H9 (cell line): ENCODE results near the gene FBXO38. TPM values are rescaled to one million over a fixed set of nuclear protein-coding genes. Genes with fewer than 3 reads are reported as not detected.
A peak's percentile ranks its signal among the peaks of the same experiment; 100 is the strongest.

Source experiments
- DNase-seq: peaks from one replicate; pipeline ENCODE4 v3.0.0-alpha.2; 2017
- H2AFZ ChIP-seq: one replicate; pipeline ENCODE4 v1.6.1; 2013; ENCODE audit warnings: mild to moderate bottlenecking, low read length, control low read depth, moderate library complexity
- H2AK5ac ChIP-seq: 2 replicates; pipeline ENCODE4 v1.6.1; 2013; ENCODE audit warnings: low read length, control low read depth, mixed read lengths; ENCODE audit not compliant: insufficient read length
- H2BK120ac ChIP-seq: one replicate; pipeline ENCODE4 v1.6.1; 2013; ENCODE audit warnings: low read depth, mild to moderate bottlenecking, low read length, control low read depth, inconsistent platforms; ENCODE audit not compliant: poor library complexity, severe bottlenecking
- H2BK12ac ChIP-seq: 2 replicates; pipeline ENCODE4 v1.6.1; 2013; ENCODE audit warnings: low read length, control low read depth, mixed read lengths, low read depth; ENCODE audit not compliant: insufficient read length
- H2BK15ac ChIP-seq: 2 replicates; pipeline ENCODE4 v1.6.1; 2013; ENCODE audit warnings: low read depth, low read length, control low read depth
- H2BK20ac ChIP-seq: one replicate; pipeline ENCODE4 v1.6.1; 2013; ENCODE audit warnings: low read depth, mild to moderate bottlenecking, low read length, control low read depth, inconsistent platforms; ENCODE audit not compliant: poor library complexity, severe bottlenecking
- H2BK5ac ChIP-seq: 2 replicates; pipeline ENCODE4 v1.6.1; 2013; ENCODE audit warnings: low read length, control low read depth, mixed read lengths; ENCODE audit not compliant: insufficient read length
- H3K14ac ChIP-seq: 2 replicates; pipeline ENCODE4 v1.6.1; 2013; ENCODE audit warnings: low read length, control low read depth; ENCODE audit not compliant: insufficient read depth
- H3K18ac ChIP-seq: 2 replicates; pipeline ENCODE4 v1.6.1; 2013; ENCODE audit warnings: low read depth, mild to moderate bottlenecking, mixed read lengths, low read length, control low read depth; ENCODE audit not compliant: insufficient read length
- H3K23ac ChIP-seq: 2 replicates; pipeline ENCODE4 v1.6.1; 2013; ENCODE audit warnings: low read length, control low read depth, mixed read lengths, low read depth; ENCODE audit not compliant: insufficient read length
- H3K23me2 ChIP-seq: 2 replicates; pipeline ENCODE4 v1.6.1; 2013; ENCODE audit warnings: low read depth, mild to moderate bottlenecking, mixed read lengths, low read length, control low read depth; ENCODE audit not compliant: insufficient read length, poor library complexity, severe bottlenecking
- H3K27ac ChIP-seq: 2 replicates; pipeline ENCODE4 v1.5.1; 2013; ENCODE audit warnings: low read length, control low read depth, mixed read lengths, low read depth; ENCODE audit not compliant: insufficient read length
- H3K27me3 ChIP-seq: 2 replicates; pipeline ENCODE4 v1.6.1; 2013; ENCODE audit warnings: low read length, control low read depth, inconsistent platforms; ENCODE audit not compliant: insufficient read depth
- H3K4ac ChIP-seq: 2 replicates; pipeline ENCODE4 v1.6.1; 2013; ENCODE audit warnings: low read depth, mild to moderate bottlenecking, control low read depth, inconsistent platforms, low read length, moderate library complexity
- H3K4me1 ChIP-seq: 2 replicates; pipeline ENCODE4 v1.6.1; 2013; ENCODE audit warnings: low read length, control low read depth, inconsistent platforms; ENCODE audit not compliant: insufficient read depth
- H3K4me2 ChIP-seq: 2 replicates; pipeline ENCODE4 v1.6.1; 2013; ENCODE audit warnings: low read length, control low read depth, mixed read lengths; ENCODE audit not compliant: insufficient read length, insufficient read depth
- H3K56ac ChIP-seq: 2 replicates; pipeline ENCODE4 v1.6.1; 2013; ENCODE audit warnings: low read depth, mild to moderate bottlenecking, mixed read lengths, low read length, control low read depth; ENCODE audit not compliant: insufficient read length
- H3K79me1 ChIP-seq: 2 replicates; pipeline ENCODE4 v1.6.1; 2013; ENCODE audit warnings: low read depth, mild to moderate bottlenecking, moderate library complexity, low read length, control low read depth, inconsistent platforms; ENCODE audit not compliant: insufficient read depth, poor library complexity, severe bottlenecking
- H3K79me2 ChIP-seq: 2 replicates; pipeline ENCODE4 v1.6.1; 2013; ENCODE audit warnings: low read length, control low read depth, inconsistent platforms; ENCODE audit not compliant: insufficient read depth
- H3K9ac ChIP-seq: 2 replicates; pipeline ENCODE4 v1.6.1; 2013; ENCODE audit warnings: low read length, control low read depth, mixed read lengths; ENCODE audit not compliant: insufficient read length; ENCODE audit errors: extremely low read depth
- H3K9me3 ChIP-seq: one replicate; pipeline ENCODE4 v1.6.1; 2013; ENCODE audit warnings: low read depth, low read length, inconsistent platforms; ENCODE audit not compliant: control insufficient read depth
- H3T11ph ChIP-seq: one replicate; pipeline ENCODE4 v1.6.1; 2013; ENCODE audit warnings: mild to moderate bottlenecking, low read length, control low read depth, inconsistent platforms
- H4K20me1 ChIP-seq: one replicate; pipeline ENCODE4 v1.6.1; 2013; ENCODE audit not compliant: control insufficient read depth, insufficient read length, insufficient read depth
- H4K5ac ChIP-seq: 2 replicates; pipeline ENCODE4 v1.6.1; 2013; ENCODE audit warnings: low read depth, mild to moderate bottlenecking, mixed read lengths, low read length, control low read depth; ENCODE audit not compliant: insufficient read length
- H4K8ac ChIP-seq: replicated peaks from 2 replicates; pipeline ENCODE4 v1.6.1; 2013; ENCODE audit warnings: low read length, control low read depth, mixed read lengths, low read depth; ENCODE audit not compliant: insufficient read length
- H4K91ac ChIP-seq: 2 replicates; pipeline ENCODE4 v1.6.1; 2013; ENCODE audit warnings: low read depth, mild to moderate bottlenecking, moderate library complexity, mixed read lengths, low read length, control low read depth; ENCODE audit not compliant: insufficient read length
- H3K27ac Mint-ChIP-seq, 3 experiments: 2 replicates in 2 of 3; 3 replicates in 1 of 3; pipeline ENCODE4 v1.8.0; 2020 to 2021; ENCODE audit warnings: mixed read lengths in 3 of 3, mild to moderate bottlenecking in 1 of 3, moderate library complexity in 1 of 3
- H3K27me3 Mint-ChIP-seq: 2 replicates; pipeline ENCODE4 v1.8.0; 2021; ENCODE audit warnings: low read depth, mild to moderate bottlenecking, moderate library complexity, mixed read lengths
- H3K36me3 Mint-ChIP-seq, 3 experiments: 2 replicates in 2 of 3; 3 replicates in 1 of 3; pipeline ENCODE4 v1.8.0; 2020 to 2021; ENCODE audit warnings: low read depth in 3 of 3, mixed read lengths in 3 of 3; ENCODE audit not compliant: insufficient read depth in 1 of 3
- H3K4me1 Mint-ChIP-seq, 2 experiments: 2 replicates each; pipeline ENCODE4 v1.8.0; 2020; ENCODE audit warnings: mixed read lengths in 2 of 2
- H3K4me3 Mint-ChIP-seq, 2 experiments: 2 replicates in 1 of 2; 3 replicates in 1 of 2; pipeline ENCODE4 v1.8.0; 2020 to 2021; ENCODE audit warnings: mild to moderate bottlenecking in 2 of 2, mixed read lengths in 2 of 2, moderate library complexity in 1 of 2
- H3K9me3 Mint-ChIP-seq, 2 experiments: 2 replicates in 1 of 2; 3 replicates in 1 of 2; pipeline ENCODE4 v1.8.0; 2020; ENCODE audit warnings: mild to moderate bottlenecking in 2 of 2, mixed read lengths in 2 of 2, moderate library complexity in 1 of 2
- WGBS: extraction: QIAGEN DNeasy Blood & Tissue Kit; methylation state at CpG from one replicate; pipeline ENCODE4 v1.1.7; 2013; ENCODE audit warnings: missing lambda C conversion rate, low lambda C conversion rate, mixed read lengths; ENCODE audit not compliant: insufficient read length; ENCODE audit errors: extremely low coverage; 5-methylcytosine and 5-hydroxymethylcytosine counted together
- total RNA-seq: library from RNA; stranded (reverse); gene quantifications from 2 replicates; pipeline ENCODE4 v1.2.1, GENCODE V29; 2021
- TF ChIP-seq, protein P1 (sequence below): fragments of 200-600 bp; sonication (generic); conservative IDR thresholded peaks from 3 replicates; pipeline ENCODE4 v1.8.0; 2021; ENCODE audit warnings: antibody characterized with exemption, mild to moderate bottlenecking

The FBXO38 gene
- total RNA-seq, 1 experiment from 2014 or later, result 34.6 TPM

DNA sequence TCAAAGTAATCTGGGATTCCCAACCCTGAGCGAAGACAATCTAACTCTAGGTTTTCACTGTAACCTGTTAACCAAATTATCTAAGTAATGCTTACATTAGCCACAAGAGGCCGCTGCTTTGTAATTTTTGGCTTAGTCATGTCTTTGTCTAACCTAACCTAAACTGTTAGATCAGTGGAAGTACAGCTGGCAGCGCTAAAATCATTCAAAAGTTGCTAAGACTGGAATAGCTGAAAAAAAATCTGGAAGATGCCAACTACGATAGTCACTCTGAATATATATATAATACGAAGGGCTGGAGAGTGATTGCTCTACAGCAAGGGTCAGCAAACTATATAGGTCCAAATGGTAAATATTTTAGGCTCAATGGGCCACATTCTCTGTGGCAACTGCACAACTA lies 60.2 kb downstream of the FBXO38 start:
- no peak overlapping the region for H3K27ac ChIP-seq

More for the DNA sequence above, 60.2 kb downstream of the FBXO38 start:
- Histone ChIP-seq H4K8ac (no peak overlapping the region), H2BK15ac (no peak overlapping the region), H4K20me1 (no peaks in the 10 kb centered on the region), H3K9ac (no peak overlapping the region), H2BK20ac (no peak overlapping the region), H3K4me1 (peaks cover 2% of the 10 kb centered on the region; the same call in 1 of the 2 replicates), H2BK5ac (no peak overlapping the region), H3K4me2 (no peak overlapping the region), H3K18ac (no peak overlapping the region), H3K23ac (no peak overlapping the region), H3K14ac (no peak overlapping the region), H2BK12ac (no peak overlapping the region), H3T11ph (no peak overlapping the region), H3K4ac (no peak overlapping the region), H3K79me2 (no peaks in the 10 kb centered on the region), H2AFZ (no peak overlapping the region), H3K79me1 (no peaks in the 10 kb centered on the region), H4K91ac (no peak overlapping the region), H3K56ac (no peak overlapping the region), H4K5ac (no peak overlapping the region), H2BK120ac (no peak overlapping the region), H3K27me3 (no peaks in the 10 kb centered on the region), H2AK5ac (no peak overlapping the region), H3K23me2 (no peaks in the 10 kb centered on the region), H3K9me3 (no peaks in the 10 kb centered on the region)
- no peak for DNase-seq
- H3K4me3 Mint-ChIP-seq, result no peak overlapping the region
- WGBS, result no CpG with 5 or more reads among the region's 5 CpGs
- H3K36me3 Mint-ChIP-seq, result peaks cover 10 to 29% (median 21%) of the 10 kb centered on the region in 3 experiments; a peak in 5 of 7 replicates
- TF ChIP-seq, protein P1, sequence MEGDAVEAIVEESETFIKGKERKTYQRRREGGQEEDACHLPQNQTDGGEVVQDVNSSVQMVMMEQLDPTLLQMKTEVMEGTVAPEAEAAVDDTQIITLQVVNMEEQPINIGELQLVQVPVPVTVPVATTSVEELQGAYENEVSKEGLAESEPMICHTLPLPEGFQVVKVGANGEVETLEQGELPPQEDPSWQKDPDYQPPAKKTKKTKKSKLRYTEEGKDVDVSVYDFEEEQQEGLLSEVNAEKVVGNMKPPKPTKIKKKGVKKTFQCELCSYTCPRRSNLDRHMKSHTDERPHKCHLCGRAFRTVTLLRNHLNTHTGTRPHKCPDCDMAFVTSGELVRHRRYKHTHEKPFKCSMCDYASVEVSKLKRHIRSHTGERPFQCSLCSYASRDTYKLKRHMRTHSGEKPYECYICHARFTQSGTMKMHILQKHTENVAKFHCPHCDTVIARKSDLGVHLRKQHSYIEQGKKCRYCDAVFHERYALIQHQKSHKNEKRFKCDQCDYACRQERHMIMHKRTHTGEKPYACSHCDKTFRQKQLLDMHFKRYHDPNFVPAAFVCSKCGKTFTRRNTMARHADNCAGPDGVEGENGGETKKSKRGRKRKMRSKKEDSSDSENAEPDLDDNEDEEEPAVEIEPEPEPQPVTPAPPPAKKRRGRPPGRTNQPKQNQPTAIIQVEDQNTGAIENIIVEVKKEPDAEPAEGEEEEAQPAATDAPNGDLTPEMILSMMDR, result peak; percentile 79
- no peaks in the 10 kb centered on the region for H3K9me3 Mint-ChIP-seq
- peak overlapping the region in 1 of 3 experiments; percentile 87; a peak in 1 of 7 replicates for H3K27ac Mint-ChIP-seq
- H3K4me1 Mint-ChIP-seq, result peaks cover 13 to 14% of the 10 kb centered on the region in 2 experiments
- H3K27me3 Mint-ChIP-seq, result no peaks in the 10 kb centered on the region
